ENCODE results near the gene TCEAL7. TPM values are rescaled to one million over a fixed set of nuclear protein-coding genes. Genes with fewer than 3 reads are reported as not detected.

The TCEAL7 gene
- total RNA-seq, 2 donors from 2014 or later = 7.8 to 8.0 TPM

- no peaks in the 10 kb centered on the region for H3K36me3 ChIP-seq
- no peak for TF ChIP-seq CTCF (IDR thresholded peaks at IDR 0.05)
- no peaks in the 10 kb centered on the region for H3K27me3 ChIP-seq
- DNase-seq (ENCODE audit: low spot score) = no peak
- H3K27ac ChIP-seq = no peak overlapping the region
- no peaks in the 10 kb centered on the region for H3K9me3 ChIP-seq
- H3K4me1 ChIP-seq = no peaks in the 10 kb centered on the region
- no peak overlapping the region for H3K4me3 ChIP-seq
These were observed 30.9 kb downstream of the TCEAL7 start for GRCh38 chrX:103360916-103361315.

- no peak overlapping the region for H3K27ac ChIP-seq
- no peak overlapping the region for H3K4me3 ChIP-seq
- DNase-seq (ENCODE audit: low spot score) = no peak
- H3K4me1 ChIP-seq = no peaks in the 10 kb centered on the region
- no peak for TF ChIP-seq CTCF (IDR thresholded peaks at IDR 0.05)
- H3K9me3 ChIP-seq = no peaks in the 10 kb centered on the region
- no peaks in the 10 kb centered on the region for H3K36me3 ChIP-seq
- no peaks in the 10 kb centered on the region for H3K27me3 ChIP-seq
These were observed 31.8 kb downstream of the TCEAL7 start for GRCh38 chrX:103361798-103362197.

- Histone ChIP-seq H3K36me3 (no peaks in the 10 kb centered on the region), H3K27ac (no peak overlapping the region), H3K27me3 (no peaks in the 10 kb centered on the region), H3K4me1 (no peaks in the 10 kb centered on the region), H3K9me3 (no peaks in the 10 kb centered on the region), H3K4me3 (no peak overlapping the region)
- DNase-seq (ENCODE audit: low spot score) = no peak
- no peak for TF ChIP-seq CTCF (IDR thresholded peaks at IDR 0.05)
These were observed 32.4 kb downstream of the TCEAL7 start for GRCh38 chrX:103362474-103362873.

GRCh38 chrX:103363046-103363445 lies 33.0 kb downstream of the TCEAL7 start:
- no peak overlapping the region for H3K4me3 ChIP-seq
- H3K9me3 ChIP-seq = no peaks in the 10 kb centered on the region
- no peak for TF ChIP-seq CTCF (IDR thresholded peaks at IDR 0.05)
- no peaks in the 10 kb centered on the region for H3K36me3 ChIP-seq
- no peak overlapping the region for H3K27ac ChIP-seq
- H3K27me3 ChIP-seq = no peaks in the 10 kb centered on the region
- no peaks in the 10 kb centered on the region for H3K4me1 ChIP-seq
- DNase-seq (ENCODE audit: low spot score) = no peak

GRCh38 chrX:103367502-103367901 lies 37.5 kb downstream of the TCEAL7 start:
- TF ChIP-seq CTCF (IDR thresholded peaks at IDR 0.05) = no peak

GRCh38 chrX:103369479-103369878 lies 39.4 kb downstream of the TCEAL7 start:
- Histone ChIP-seq H3K27me3 (peaks cover 0 to 4% of the 10 kb centered on the region in 2 donors), H3K36me3 (no peaks in the 10 kb centered on the region), H3K4me1 (no peaks in the 10 kb centered on the region), H3K4me3 (no peak overlapping the region), H3K27ac (no peak overlapping the region), H3K9me3 (no peaks in the 10 kb centered on the region)
- TF ChIP-seq CTCF (IDR thresholded peaks at IDR 0.05) = no peak
- DNase-seq (ENCODE audit: low spot score) = no peak

More at GRCh38 chrX:103367502-103367901, 37.5 kb downstream of the TCEAL7 start:
- Histone ChIP-seq H3K4me3 (no peak overlapping the region), H3K4me1 (no peaks in the 10 kb centered on the region), H3K9me3 (no peaks in the 10 kb centered on the region), H3K27me3 (peaks cover 0 to 4% of the 10 kb centered on the region in 2 donors), H3K27ac (no peak overlapping the region), H3K36me3 (no peaks in the 10 kb centered on the region)
- DNase-seq (ENCODE audit: low spot score) = no peak

Data from right atrium auricular region (tissue), 2 donors.